Activated naive CD4-positive, alpha-beta T cell treated with anti-CD3 and anti-CD28 coated beads, Interleukin-2, amount 50 U/mL, for 24 hours (primary cell): ENCODE results near the gene PM20D2.
A peak's percentile ranks its signal among the peaks of the same experiment; 100 is the strongest.

Experiments
- H3K27ac Mint-ChIP-seq: one replicate; pipeline ENCODE4 v1.8.0; 2021; ENCODE audit warnings: mild to moderate bottlenecking, mixed read lengths
- H3K27me3 Mint-ChIP-seq: one replicate; pipeline ENCODE4 v1.8.0; 2021; ENCODE audit warnings: mixed read lengths
- H3K36me3 Mint-ChIP-seq: one replicate; pipeline ENCODE4 v1.8.0; 2021; ENCODE audit warnings: mixed read lengths
- H3K4me1 Mint-ChIP-seq: one replicate; pipeline ENCODE4 v1.8.0; 2021; ENCODE audit warnings: mixed read lengths
- H3K4me3 Mint-ChIP-seq: one replicate; pipeline ENCODE4 v1.8.0; 2021; ENCODE audit warnings: mild to moderate bottlenecking, mixed read lengths
- H3K9me3 Mint-ChIP-seq: one replicate; pipeline ENCODE4 v1.8.0; 2021; ENCODE audit warnings: mixed read lengths

The PM20D2 gene

GRCh38 chr6:89134723-89135122 lies 11.1 kb upstream of the PM20D2 start:
- no peaks in the 10 kb centered on the region for H3K4me1 Mint-ChIP-seq
- H3K36me3 Mint-ChIP-seq = no peaks in the 10 kb centered on the region
- no peaks in the 10 kb centered on the region for H3K9me3 Mint-ChIP-seq
- H3K4me3 Mint-ChIP-seq = no peak overlapping the region
- H3K27ac Mint-ChIP-seq = no peak overlapping the region
- no peaks in the 10 kb centered on the region for H3K27me3 Mint-ChIP-seq

GRCh38 chr6:89138173-89138572 lies 7.7 kb upstream of the PM20D2 start:
- Mint-ChIP-seq H3K36me3 (no peaks in the 10 kb centered on the region), H3K27ac (no peak overlapping the region), H3K4me1 (no peaks in the 10 kb centered on the region), H3K27me3 (no peaks in the 10 kb centered on the region), H3K4me3 (no peak overlapping the region), H3K9me3 (no peaks in the 10 kb centered on the region)

DNA sequence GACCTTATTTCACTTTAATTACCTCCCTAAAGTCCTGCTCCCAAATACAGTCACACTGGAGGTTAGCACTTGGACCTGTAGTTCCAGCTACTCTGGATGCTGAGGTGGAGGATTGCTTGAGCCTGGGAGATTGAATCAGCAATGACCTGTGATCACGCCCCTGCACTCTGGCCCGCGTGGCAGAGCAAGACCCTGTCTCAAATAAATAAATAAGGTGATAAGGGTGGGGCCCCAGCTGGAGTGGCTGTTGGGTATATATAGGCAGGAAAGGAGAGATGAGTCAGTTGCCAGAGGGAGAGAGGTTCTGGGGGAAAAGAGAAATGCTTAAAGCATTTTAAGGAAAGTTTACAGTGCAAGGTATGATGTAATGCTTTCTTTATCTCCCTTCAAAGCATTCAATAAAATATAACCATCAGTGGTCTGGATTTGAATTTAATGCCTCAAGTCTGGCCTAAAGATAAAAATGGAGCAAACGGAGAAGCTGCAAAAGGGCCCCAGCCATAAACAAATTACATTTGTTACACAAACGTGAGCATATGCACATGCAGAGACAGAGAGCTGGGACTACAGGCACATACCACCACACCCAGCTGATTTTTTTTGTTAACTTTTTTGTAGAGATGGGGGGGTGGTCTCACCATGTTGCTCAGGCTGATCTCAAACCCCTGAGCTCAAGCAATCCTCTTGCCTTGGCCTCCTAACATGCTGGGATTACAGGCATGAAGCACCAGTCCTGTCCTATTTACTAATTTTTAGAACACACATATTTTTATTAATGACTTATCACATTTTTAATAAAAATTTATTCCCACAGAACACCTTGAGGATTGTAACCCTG lies 6.1 kb upstream of the PM20D2 start:
- H3K27ac Mint-ChIP-seq = no peak overlapping the region
- no peaks in the 10 kb centered on the region for H3K9me3 Mint-ChIP-seq
- no peaks in the 10 kb centered on the region for H3K36me3 Mint-ChIP-seq
- H3K4me1 Mint-ChIP-seq = peaks cover 6% of the 10 kb centered on the region
- H3K4me3 Mint-ChIP-seq = no peak overlapping the region
- no peaks in the 10 kb centered on the region for H3K27me3 Mint-ChIP-seq

DNA sequence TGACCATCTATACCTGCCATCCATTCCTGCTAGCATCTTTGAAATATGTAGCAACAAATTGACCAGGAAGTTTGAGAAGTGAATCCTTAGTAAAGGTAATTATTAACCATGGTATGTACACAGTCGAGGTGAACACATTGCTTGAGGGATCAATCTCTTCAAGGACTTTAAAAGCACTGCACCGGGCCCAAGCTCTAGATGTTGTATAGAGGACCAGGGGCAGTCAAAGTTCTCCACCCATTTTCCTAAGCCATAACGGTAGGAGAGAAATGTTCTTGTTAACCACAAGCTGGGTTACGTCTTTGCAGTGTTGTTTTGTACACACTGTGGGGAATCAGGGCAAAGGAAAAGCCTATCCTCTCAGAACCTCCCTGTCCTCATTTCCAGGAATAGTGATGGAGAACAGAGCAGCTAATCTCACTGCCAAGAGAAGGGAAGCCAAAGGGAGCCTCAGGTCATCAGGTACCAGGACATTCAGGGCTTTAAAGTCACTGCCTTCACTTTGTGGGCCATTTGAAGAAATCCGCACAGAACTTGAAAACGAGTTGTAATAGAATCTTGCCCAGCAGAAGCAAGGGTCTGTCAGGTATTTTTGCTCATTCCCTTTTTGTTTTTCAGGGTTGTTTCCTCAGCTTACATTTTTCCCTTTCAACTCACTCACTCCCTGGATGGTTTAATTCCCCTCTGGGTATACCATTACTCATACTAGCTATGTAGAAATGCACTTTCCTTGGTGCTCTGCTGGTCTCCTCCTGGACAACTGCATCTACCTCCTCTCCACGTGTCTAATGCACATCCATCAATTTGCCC lies 5.3 kb upstream of the PM20D2 start:
- no peak overlapping the region for H3K4me3 Mint-ChIP-seq
- no peaks in the 10 kb centered on the region for H3K36me3 Mint-ChIP-seq
- H3K9me3 Mint-ChIP-seq = no peaks in the 10 kb centered on the region
- H3K4me1 Mint-ChIP-seq = peaks cover 10% of the 10 kb centered on the region
- H3K27me3 Mint-ChIP-seq = no peaks in the 10 kb centered on the region
- H3K27ac Mint-ChIP-seq = no peak overlapping the region

DNA sequence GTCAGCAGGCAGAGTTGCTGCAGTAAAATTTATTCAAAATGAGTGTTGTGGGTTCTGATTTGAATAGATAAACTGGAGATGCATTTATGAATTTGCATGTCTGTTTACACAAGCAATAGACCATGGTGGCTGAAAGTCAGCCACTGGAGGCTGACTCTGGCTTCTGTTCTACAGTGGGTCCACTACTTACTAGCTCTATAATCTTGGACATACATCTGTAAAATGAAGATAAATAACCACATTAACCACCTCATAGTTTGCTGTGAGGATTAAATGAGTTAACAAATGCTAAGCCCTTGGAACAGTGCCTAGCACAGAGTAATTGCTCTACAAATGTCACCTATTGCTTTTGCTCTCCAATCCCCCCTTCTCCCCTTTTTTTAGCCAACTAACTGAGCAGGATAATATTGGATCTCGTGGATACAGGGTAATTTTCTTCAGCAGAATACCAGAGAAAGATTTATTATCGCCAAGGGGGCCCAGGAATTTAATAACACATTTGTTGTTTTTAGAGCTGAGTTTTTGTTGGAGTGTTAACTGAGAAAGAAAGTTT lies 1.4 kb upstream of the PM20D2 start:
- H3K4me3 Mint-ChIP-seq = peak overlapping the region; percentile 47
- H3K27ac Mint-ChIP-seq = no peak overlapping the region
- H3K36me3 Mint-ChIP-seq = peaks cover 8% of the 10 kb centered on the region
- no peaks in the 10 kb centered on the region for H3K9me3 Mint-ChIP-seq
- no peaks in the 10 kb centered on the region for H3K27me3 Mint-ChIP-seq
- peaks cover 33% of the 10 kb centered on the region for H3K4me1 Mint-ChIP-seq

DNA sequence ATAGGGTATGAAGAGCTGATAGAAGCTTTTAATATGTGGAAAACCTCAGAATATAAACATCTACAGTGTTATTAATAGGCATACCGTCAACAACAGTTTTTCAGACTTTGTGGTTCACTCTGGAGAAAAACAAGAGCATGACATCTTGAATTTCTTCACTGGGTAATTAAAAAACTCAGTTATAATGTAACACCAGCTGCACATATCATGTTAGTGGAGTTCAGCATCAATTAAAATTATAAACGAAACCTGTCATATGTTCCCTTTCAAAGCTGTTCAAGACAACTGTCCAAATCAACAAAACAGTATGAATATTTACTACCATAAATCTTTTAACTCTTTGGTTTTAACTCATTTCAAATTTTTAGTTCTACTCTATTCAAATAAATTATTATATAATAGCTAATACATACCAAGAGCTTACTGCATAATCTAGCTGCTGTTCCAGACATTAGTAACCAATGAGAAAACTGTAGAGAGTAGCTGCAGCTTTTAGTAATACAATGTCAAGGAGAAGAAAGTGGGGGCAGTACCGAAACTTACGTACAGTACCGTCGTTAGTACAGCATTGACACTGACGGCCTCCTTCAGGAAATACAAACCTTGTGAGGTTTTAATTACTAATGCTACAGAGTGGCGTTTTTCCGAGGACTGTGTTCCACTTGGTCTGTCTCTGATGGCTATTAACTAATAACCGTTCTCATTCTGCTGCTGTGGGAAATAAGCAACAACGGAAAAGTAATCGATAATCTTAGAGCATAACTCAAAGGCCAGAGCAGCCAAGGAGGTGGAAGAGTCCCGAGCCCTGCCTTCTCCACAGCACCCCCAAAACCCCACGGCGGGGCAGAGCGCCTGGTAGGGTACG lies 532 bp upstream of the PM20D2 start:
- H3K36me3 Mint-ChIP-seq = peaks cover 10% of the 10 kb centered on the region
- H3K27ac Mint-ChIP-seq = peak overlapping the region; percentile 99
- H3K9me3 Mint-ChIP-seq = no peaks in the 10 kb centered on the region
- no peaks in the 10 kb centered on the region for H3K27me3 Mint-ChIP-seq
- H3K4me1 Mint-ChIP-seq = peaks cover 36% of the 10 kb centered on the region
- peak overlapping the region; percentile 97 for H3K4me3 Mint-ChIP-seq

DNA sequence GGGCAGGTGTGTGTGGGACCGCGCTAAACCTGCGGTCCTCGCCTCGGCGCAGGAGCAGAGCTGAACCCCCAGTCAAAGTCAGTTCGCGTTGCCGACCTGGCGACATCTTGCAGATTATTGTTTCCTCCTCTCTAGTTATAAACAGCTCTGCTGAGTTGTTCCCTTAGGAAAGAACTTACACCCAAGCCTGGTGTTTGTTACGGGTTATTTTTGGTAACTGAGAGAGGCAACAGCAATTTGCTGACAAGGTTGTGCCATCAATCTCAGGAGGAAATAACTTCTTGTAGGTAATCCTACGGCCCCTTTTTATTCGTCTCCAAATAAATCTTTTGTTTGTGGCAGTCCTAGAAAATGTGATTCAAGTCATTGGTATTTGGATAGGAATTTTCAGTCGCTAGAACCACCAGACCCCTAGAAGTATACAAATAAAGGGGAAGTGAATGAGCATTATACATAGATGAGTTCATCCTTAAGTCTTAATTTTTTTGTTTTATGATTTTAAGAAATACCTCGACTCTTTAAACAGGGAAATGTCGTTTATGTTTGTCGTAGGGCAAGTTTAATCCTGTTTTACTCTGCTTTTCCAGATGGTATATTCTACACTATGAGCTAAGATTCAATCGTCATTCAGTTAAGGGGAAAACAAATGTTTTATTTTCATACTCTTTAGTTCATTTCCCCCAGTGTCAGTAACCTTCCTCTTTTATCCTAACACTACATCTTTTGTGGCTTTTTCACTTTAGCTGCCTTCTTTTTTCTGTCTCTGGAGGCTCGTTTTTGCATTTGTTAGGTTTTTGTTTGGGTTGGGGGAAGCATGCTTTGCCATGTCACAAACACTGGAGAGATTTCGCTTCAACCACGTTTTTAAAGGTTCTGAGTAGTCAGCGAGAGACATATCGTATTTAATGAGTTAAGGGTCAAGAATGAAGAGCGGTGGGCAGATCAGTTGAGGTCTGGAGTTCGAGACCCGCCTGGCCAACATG lies 1.2 kb downstream of the PM20D2 start:
- Mint-ChIP-seq H3K4me1 (peaks cover 36% of the 10 kb centered on the region), H3K27me3 (no peaks in the 10 kb centered on the region), H3K36me3 (peaks cover 14% of the 10 kb centered on the region), H3K27ac (peak overlapping the region; percentile 87), H3K4me3 (peak overlapping the region; percentile 90), H3K9me3 (no peaks in the 10 kb centered on the region)

DNA sequence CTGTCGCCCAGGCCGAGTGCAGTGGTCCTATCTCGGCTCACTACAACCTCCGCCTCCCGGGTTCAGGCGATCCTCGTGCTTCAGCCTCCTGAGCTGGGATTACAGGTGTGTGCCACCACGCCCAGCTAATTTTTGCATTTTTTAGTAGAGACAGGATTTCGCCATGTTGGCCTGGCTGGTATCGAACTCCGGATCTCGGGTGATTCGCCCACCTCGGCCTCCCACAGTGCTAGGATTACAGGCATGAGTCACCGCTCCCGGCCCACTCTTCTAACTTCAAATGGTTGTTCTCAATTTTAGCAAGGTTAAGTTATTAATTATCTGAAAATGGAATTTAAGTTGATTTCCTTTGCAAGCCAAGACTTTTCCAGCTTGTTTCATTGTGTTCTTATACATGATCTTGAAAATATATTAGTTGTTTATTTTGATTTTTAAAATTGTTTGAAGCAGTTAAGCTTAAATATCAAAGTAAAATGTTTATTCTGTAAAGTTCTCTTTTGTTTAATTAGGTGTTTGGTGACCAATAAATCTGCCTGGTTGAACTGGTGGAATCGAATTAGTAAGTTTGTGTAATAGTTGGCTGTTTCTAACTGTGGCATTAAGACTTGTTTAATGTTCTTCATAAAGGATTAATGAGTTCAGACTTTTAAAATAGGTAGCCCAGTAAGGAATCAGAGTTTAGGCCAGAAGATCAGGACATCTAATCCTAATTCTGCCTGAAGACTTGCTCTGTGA lies 2.3 kb downstream of the PM20D2 start:
- H3K27ac Mint-ChIP-seq = no peak overlapping the region
- H3K4me3 Mint-ChIP-seq = peak overlapping the region; percentile 55
- H3K27me3 Mint-ChIP-seq = no peaks in the 10 kb centered on the region
- H3K36me3 Mint-ChIP-seq = peaks cover 14% of the 10 kb centered on the region
- H3K4me1 Mint-ChIP-seq = peaks cover 41% of the 10 kb centered on the region
- no peaks in the 10 kb centered on the region for H3K9me3 Mint-ChIP-seq

GRCh38 chr6:89154131-89154530 lies 8.3 kb downstream of the PM20D2 start:
- peaks cover 15% of the 10 kb centered on the region for H3K4me1 Mint-ChIP-seq
- H3K4me3 Mint-ChIP-seq = no peak overlapping the region
- H3K27me3 Mint-ChIP-seq = no peaks in the 10 kb centered on the region
- peaks cover 18% of the 10 kb centered on the region for H3K36me3 Mint-ChIP-seq
- no peak overlapping the region for H3K27ac Mint-ChIP-seq
- H3K9me3 Mint-ChIP-seq = no peaks in the 10 kb centered on the region

- H3K36me3 Mint-ChIP-seq = peaks cover 14% of the 10 kb centered on the region
- H3K4me3 Mint-ChIP-seq = no peak overlapping the region
- H3K27ac Mint-ChIP-seq = no peak overlapping the region
- no peaks in the 10 kb centered on the region for H3K9me3 Mint-ChIP-seq
- no peaks in the 10 kb centered on the region for H3K27me3 Mint-ChIP-seq
- H3K4me1 Mint-ChIP-seq = peaks cover 4% of the 10 kb centered on the region
Observed at GRCh38 chr6:89160331-89161092, 14.7 kb downstream of the PM20D2 start.

- Mint-ChIP-seq H3K27me3 (no peaks in the 10 kb centered on the region), H3K9me3 (no peaks in the 10 kb centered on the region), H3K36me3 (peaks cover 12% of the 10 kb centered on the region), H3K27ac (no peak overlapping the region), H3K4me1 (peaks cover 2% of the 10 kb centered on the region), H3K4me3 (no peak overlapping the region)
Observed at GRCh38 chr6:89161326-89162046, 15.6 kb downstream of the PM20D2 start.

- Mint-ChIP-seq H3K36me3 (peaks cover 10% of the 10 kb centered on the region), H3K27ac (no peak overlapping the region), H3K4me1 (no peaks in the 10 kb centered on the region), H3K27me3 (no peaks in the 10 kb centered on the region), H3K9me3 (no peaks in the 10 kb centered on the region), H3K4me3 (no peak overlapping the region)
Observed at GRCh38 chr6:89162047-89162371, 16.2 kb downstream of the PM20D2 start.

DNA sequence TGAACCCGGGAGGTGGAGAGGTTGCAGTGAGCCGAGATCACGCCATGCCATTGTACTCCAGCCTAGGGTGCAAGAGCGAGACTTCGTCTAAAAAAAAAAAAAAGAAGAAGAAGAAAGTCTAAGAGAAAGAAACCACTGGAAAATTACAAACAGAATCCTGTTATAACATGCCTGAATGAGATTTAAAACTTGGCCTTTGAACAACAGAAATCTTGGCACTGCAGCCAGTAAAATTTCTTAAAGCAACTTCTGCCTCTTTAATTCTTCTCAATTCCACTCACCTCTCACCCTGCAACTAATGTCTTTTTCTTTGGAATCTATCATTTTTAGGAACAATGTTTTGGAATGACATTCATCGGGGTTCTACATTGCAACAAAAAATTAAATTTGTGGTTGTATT lies 26.3 kb downstream of the PM20D2 start:
- Mint-ChIP-seq H3K4me1 (no peaks in the 10 kb centered on the region), H3K27ac (no peak overlapping the region), H3K9me3 (no peaks in the 10 kb centered on the region)

More for the DNA sequence above, 26.3 kb downstream of the PM20D2 start:
- no peak overlapping the region for H3K4me3 Mint-ChIP-seq
- no peaks in the 10 kb centered on the region for H3K27me3 Mint-ChIP-seq
- H3K36me3 Mint-ChIP-seq = no peaks in the 10 kb centered on the region
